HG03558 (cell line): ENCODE results near the gene CFAP70.
A peak's percentile ranks its signal among the peaks of the same experiment; 100 is the strongest.
"Not testable (repeated sequence)": the region's sequence is repeated elsewhere in the genome, so short reads cannot be mapped to it uniquely, and the experiment has no call there.

Experiments
- ATAC-seq: cut with Tn5 transposase; IDR thresholded peaks from one replicate; pipeline ENCODE4 v1.9.1; 2021; ENCODE audit warnings: moderate number of reproducible peaks; ENCODE audit not compliant: unreplicated experiment; ENCODE audit errors: extremely low read depth

The CFAP70 gene

DNA sequence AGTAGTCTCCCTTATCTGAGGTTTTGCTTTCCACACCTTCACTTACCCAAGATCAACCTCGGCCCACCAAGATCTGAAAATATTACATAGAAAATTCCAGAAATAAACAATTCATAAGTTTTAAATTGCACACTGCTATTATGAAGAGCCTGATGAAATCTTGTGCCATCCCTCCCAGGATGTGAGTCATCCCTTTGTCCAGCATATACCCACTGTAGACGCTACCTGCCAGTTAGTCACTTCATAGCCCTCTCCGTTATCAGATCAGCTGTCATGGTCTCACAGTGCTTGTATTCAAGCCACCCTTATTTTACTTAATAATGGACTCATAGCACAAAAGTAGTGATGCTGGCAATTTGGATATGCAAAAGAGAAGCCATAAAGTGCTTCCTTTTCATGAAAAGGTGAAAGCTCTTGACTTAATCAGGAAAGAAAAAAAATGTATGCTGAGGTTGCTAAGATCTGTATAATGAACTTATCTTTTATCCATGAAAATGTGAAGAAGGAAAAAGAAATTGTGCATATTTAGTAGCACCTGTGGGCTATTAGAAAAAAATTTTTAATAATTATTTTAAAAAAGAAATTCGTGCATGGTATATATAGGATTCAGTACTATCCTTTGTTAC, 96.4 kb downstream of the CFAP70 start:
- no peak for ATAC-seq

DNA sequence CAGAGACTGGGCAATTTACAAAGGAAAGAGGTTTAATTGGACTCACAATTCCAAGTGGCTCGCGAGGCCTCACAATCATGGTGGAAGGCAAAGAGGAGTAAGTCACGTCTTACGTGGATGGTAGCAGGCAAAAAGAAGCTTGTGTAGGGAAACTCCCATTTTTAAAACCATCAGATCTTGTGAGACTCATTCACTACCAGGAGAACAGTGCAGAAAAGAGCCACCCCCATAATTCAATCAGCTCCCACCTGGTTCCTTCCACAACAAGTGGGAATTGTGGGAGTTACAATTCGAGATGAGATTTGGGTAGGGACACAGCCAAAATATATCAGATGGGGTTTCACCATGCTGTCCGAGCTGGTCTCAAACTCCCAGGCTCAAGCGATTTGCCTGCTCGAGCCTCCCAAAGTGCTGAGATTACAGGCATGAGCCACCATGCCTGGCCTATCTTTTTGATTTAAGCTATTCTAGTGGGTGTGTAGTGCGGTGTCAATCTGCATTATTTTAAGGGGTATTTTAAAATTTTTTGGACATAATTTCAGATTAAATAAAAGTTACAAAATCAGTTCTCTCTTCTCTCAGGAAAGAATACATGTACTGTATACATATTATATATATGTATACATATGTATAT, 97.2 kb downstream of the CFAP70 start:
- ATAC-seq = no peak

- ATAC-seq = not testable (repeated sequence)
Observed at GRCh38 chr10:73258612-73259011, 100.1 kb downstream of the CFAP70 start.

DNA sequence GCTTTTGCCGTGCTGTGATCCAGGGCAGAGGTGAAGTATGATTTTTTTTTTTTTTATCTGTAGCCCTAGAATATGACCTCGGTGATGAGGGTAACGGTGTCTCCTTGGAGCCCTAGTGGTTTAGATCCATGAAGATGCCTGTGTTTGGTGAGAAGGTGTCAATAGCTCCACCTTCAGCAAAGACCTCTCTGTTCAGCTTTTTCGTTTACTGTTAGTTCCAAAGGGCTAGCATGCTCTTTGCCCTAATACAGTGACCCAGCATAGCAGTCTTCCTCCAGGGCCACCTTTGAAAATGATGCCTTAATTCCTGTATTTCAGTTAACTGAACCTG, 105.5 kb downstream of the CFAP70 start:
- ATAC-seq = no peak

- no peak for ATAC-seq
Observed at GRCh38 chr10:73252445-73253224, 106.0 kb downstream of the CFAP70 start, which contains the start of gene MRPS16. Gene MRPS16, minus strand, starts transcription at chr10:73252644. Its CDS starts 162 bp downstream, at chr10:73252482.

DNA sequence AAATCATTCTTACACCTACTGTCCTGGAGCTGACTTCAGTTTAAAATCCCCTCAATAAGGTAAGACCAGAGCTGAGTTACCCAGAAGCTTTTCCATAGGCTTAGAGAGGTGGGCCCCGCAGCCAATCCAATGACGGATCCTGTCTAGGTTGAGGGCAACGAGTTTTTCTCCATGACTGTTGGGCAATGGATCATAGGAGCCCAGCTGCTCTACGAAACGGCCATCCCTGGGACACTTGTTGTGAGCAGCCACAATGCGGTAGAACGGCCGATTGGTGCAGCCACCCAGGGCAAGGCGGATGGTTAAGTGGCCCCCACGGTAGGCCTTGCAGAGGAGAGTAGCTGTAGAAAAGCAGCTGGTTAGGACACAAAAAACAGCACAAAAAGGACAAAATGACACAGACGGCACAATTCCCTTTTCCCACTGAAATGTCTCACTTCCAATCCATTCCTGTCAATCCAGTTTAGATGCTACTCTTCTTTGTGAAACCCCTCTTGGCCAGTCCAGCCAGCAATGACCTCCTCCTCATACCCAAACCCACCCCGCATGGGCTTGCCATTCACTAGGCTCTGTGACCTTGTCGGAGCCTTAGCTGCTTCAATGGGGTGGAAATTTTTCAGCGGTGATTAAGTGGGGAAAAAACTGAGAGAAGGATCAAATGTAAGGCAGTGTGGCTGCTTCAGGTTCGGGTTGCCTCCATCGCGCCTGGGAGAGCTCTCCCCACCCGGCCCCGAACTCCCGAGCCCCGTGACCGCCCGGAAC, 106.8 kb downstream of the CFAP70 start:
- ATAC-seq = no peak

DNA sequence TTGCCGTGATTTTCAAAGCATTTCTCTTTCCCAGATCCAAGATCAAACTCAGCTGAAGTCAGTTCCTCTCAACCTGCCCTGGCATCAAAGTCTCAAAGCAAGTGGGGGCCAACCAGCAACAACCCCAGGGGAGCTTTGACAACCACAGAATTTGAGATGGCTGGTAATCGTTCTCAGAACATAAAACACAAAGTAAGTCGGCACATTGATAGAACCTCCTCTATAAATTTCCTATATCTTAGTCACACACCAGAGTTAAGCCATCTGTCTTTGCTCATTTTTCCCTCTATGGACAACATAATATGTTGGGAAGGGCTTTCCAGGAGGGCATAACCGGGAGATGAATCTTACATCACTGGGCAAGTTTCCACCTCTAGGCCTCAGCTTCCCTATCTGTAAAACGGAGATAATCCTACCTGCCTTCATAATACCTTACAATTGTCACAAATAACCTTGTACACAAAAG, 110.4 kb downstream of the CFAP70 start:
- no peak for ATAC-seq

DNA sequence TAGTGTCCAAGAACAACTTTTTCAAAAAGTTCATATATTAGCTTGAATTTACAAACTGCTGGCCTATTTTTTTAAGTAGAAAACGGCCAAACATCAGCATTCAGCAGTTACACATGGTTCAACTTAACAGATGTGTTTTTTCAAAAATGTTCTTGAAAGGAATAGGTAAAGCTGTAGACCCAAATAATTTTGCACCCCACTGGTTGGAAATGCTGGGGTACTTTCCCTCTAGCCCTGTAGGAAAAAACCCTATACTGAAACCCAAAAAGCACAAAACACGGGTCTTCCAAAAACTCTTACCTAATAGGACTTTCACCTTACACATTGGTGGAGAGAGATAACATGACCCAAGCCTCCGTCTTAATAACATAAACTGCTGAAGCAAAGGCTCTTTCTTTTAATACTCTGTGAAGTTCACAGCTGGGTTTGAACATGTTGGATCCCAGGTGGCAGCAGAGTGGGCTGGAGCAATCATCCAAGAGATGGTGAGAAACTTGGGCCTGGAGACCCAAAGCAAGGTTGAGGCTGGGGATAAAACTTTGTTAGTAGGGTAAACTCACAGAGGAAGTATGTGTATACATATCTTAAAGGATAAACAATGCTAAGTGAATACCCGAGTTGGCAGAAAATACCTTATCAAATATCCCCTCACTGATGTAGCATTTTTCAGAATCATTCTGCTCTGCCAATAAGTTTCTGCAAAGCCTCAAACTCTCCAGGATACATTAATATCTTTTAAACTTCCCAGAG, 111.0 kb downstream of the CFAP70 start:
- no peak for ATAC-seq

DNA sequence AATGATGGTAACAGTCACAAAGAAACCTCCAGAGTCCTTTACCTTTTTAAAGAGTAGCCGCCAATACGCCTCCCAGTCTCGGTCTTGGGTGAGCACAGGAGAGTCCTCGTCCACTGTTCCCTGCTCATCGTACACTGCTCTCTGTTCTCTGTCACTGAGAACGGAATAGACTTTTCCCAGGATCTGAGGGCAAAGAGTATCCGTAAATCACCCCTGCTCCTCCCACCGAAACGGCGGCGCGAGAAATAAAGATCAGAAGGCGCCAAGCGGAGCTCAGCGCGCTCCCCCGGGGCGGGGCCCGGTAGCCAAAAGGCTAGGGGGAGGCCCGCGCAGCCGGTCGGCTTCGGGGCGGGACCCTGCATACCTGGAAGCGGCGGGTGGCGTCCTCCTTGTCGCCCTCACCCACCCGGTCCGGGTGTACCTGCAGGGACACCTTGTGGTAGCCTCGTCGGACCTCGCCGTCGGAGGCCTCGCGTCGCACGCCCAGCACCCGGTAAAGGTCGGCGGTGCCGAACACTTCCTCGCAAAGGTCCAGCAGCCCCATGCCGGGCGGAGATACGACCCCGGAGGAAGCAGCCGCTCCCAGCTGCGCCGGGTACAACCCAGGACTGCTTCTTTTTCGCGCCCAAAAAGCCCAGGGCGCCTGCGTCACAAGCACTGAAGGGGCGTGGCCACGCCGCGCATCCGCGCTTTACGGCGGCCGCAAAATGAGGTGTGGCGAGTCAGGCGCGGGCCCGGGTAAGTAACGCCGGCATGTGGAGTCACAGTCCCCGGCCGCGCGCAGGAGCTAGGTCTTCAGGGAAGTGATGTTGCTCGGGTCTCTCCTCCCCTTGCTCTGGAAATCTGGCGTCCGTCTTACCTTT, 111.8 kb downstream of the CFAP70 start, which contains the start of gene DNAJC9:
Gene DNAJC9, minus strand, starts transcription at position 610 of the 863 bp plus-strand sequence. Its CDS starts 66 bp downstream, at position 544.
- peak; percentile 55 for ATAC-seq

DNA sequence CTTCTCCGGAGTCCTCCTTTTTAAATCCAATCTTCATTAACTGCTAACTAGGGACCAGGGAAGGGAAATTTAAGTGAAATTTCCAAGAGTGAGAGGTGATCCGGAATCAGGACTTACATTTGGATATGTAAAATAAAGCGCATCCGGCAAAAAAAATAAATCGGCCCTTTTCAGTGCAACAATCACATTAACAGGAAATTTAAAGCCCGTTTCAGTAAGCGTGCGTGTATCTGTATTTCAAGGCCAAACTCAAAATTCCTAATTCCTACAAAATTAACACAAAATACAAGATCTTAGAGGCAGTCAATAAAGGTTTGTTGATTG, 112.4 kb downstream of the CFAP70 start:
- ATAC-seq = no peak

GRCh38 chr10:73244866-73245477, 113.7 kb downstream of the CFAP70 start:
- no peak for ATAC-seq

- no peak for ATAC-seq
Observed at GRCh38 chr10:73239908-73240307, 118.8 kb downstream of the CFAP70 start.

DNA sequence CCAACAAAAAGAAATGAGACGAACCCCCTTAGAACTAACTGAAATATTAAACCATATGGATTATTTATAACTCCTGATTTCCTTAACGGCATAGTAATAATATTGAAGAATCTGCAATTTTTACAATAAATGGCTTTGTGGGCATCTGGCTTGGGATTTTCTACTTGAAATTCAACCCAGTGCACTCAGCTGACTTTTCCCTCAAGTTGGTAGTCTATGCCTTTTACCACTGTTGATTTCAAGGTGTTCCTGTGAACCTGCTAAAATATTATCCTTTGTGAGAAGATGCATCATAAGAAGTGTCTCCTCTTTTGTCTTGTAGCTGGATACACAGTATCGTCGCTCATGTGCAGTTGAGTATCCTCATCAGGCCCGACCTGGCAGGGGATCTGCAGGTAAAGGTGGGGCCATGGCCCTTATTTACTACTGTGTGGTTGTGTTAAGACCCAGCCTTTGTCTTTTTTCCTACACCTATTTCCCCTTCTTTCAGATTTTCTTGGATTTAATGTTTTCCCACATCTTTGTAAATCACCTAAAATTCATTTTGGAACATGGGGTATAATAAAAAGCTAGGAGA, 119.6 kb downstream of the CFAP70 start:
- no peak for ATAC-seq

DNA sequence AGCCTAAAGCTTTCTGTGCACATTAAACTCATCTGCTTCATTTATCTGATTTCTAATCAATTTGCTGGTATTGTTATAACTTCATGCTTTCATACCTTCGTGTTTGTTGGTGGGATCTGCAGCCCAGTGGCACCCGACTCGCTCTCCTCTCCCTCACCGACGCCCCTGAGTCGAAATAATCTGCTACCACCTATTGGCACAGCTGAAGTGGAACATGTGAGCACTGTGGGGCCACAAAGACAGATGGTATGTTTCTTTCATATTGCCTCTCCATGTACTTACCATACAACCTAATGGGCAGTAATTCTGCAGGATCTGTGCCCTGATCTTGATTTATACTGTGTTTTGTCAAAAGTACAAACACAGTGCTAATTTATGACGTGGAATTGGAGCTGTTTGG, 124.0 kb downstream of the CFAP70 start:
- ATAC-seq = no peak

GRCh38 chr10:73233883-73234282, 124.8 kb downstream of the CFAP70 start:
- ATAC-seq = no peak

GRCh38 chr10:73232887-73233286, 125.8 kb downstream of the CFAP70 start:
- no peak for ATAC-seq

GRCh38 chr10:73229567-73229966, 129.1 kb downstream of the CFAP70 start:
- no peak for ATAC-seq

DNA sequence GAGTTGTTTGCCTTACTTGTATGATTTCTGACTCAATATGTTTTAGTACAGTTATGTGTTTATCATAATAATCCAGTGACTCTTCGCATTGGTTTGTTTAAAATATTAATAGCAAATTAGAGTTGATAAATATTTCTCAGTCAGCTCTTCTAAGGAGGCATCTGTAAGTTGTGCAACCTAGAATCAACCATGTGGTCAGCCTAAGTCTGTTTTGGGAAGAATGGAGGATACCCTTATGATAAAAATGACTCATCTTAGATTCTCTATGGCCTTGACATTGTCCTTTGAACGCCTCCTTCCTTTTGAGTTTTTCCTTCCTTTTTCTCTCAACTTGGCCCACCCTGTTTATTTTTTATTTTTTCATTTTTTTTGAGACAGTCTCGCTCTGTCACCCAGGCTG, 130.4 kb downstream of the CFAP70 start:
- no peak for ATAC-seq
